Breast epithelium (tissue), 4 donors: ENCODE measurements around the gene COL23A1. TPM values are rescaled to one million over a fixed set of nuclear protein-coding genes. Genes with fewer than 3 reads are reported as not detected.
"Not testable (repeated sequence)": the region's sequence is repeated elsewhere in the genome, so short reads cannot be mapped to it uniquely, and the experiment has no call there.

Experiments used
- DNase-seq, 2 donors: peaks; one replicate each; pipeline ENCODE4 v3.0.0-alpha.2; 2019; ENCODE audit warnings: low spot score in 2 of 2
- H3K27ac ChIP-seq, 2 donors: fragments of 200-600 bp; sonication (generic) in 1 of 2; one replicate each; pipeline ENCODE4 v1.5.1; 2016 to 2019; ENCODE audit warnings: mild to moderate bottlenecking in 1 of 2
- H3K27me3 ChIP-seq, 2 donors: fragments of 200-600 bp; sonication (generic) in 1 of 2; one replicate each; pipeline versions ENCODE4 v1.5.1 to v1.6.0; 2017 to 2019; ENCODE audit warnings: control low read depth in 1 of 2, mild to moderate bottlenecking in 1 of 2
- H3K36me3 ChIP-seq: fragments of 200-600 bp; one replicate; pipeline ENCODE4 v1.5.1; 2019
- H3K4me1 ChIP-seq, 2 donors: fragments of 200-600 bp; sonication (generic); one replicate each; pipeline ENCODE4 v1.5.1; 2016 to 2019; ENCODE audit warnings: control low read depth in 1 of 2
- H3K4me3 ChIP-seq, 3 donors: fragments of 200-600 bp; sonication (generic); 1 replicate in 2 of 3; 2 replicates in 1 of 3; pipeline ENCODE4 v1.5.1; 2016 to 2019; ENCODE audit warnings: mild to moderate bottlenecking in 3 of 3, moderate library complexity in 2 of 3
- H3K9me3 ChIP-seq, 2 donors: fragments of 200-600 bp; sonication (generic) in 1 of 2; one replicate each; pipeline ENCODE4 v1.5.1; 2016 to 2019; ENCODE audit warnings: control low read depth in 1 of 2
- CTCF ChIP-seq, 3 donors: fragments of 450-650 bp; IDR thresholded peaks; one replicate each; pipeline ENCODE4 v1.5.1; 2016 to 2017; ENCODE audit warnings: antibody characterized with exemption in 3 of 3, mild to moderate bottlenecking in 3 of 3, moderate library complexity in 3 of 3
- POLR2A ChIP-seq: fragments of 450-650 bp; IDR thresholded peaks from one replicate; pipeline ENCODE4 v1.6.1; 2016; ENCODE audit warnings: antibody characterized with exemption, mild to moderate bottlenecking, moderate library complexity
- POLR2AphosphoS5 ChIP-seq, 3 donors: sonication (generic); formaldehyde crosslinking; IDR thresholded peaks; one replicate each; pipeline ENCODE4 v1.6.1; 2017; ENCODE audit warnings: antibody characterized with exemption in 3 of 3
- intact Hi-C: fragments of 100-400 bp; cut with DNase I; formaldehyde crosslinking; loops from one replicate; pipeline ENCODE4 v1.15.1; 2023; ENCODE audit warnings: low total_unique reads
- total RNA-seq, 3 donors: library from RNA; depleted of rRNA; stranded (reverse); fragments of >200 nt; gene quantifications; one replicate each; pipeline ENCODE4 v1.1.0, GENCODE V29; 2016

Gene COL23A1
- total RNA-seq, 3 donors from 2014 or later = 0.32 to 3.3 (median 2.6) TPM

GRCh38 chr5:178304761-178305645, 285.2 kb downstream of the COL23A1 start:
- DNase-seq = peak in 1 of 2 donors; percentile 40
- Histone ChIP-seq H3K9me3 (no peaks in the 10 kb centered on the region), H3K36me3 (no peaks in the 10 kb centered on the region), H3K4me3 (no peak overlapping the region), H3K27me3 (no peaks in the 10 kb centered on the region), H3K27ac (no peak overlapping the region), H3K4me1 (no peaks in the 10 kb centered on the region)
- TF ChIP-seq CTCF (IDR thresholded peaks at IDR 0.05) (no peak), POLR2AphosphoS5 (IDR thresholded peaks at IDR 0.05) (no peak), POLR2A (no peak)
- intact Hi-C loops = no loop called here

- H3K4me1 ChIP-seq = no peaks in the 10 kb centered on the region
Measured at GRCh38 chr5:178304016-178304415, 286.2 kb downstream of the COL23A1 start.

GRCh38 chr5:178302321-178302720, 287.9 kb downstream of the COL23A1 start:
- intact Hi-C loops, H3K4me3 ChIP-seq, H3K27me3 ChIP-seq, DNase-seq, H3K36me3 ChIP-seq, H3K9me3 ChIP-seq, H3K27ac ChIP-seq, H3K4me1 ChIP-seq: not testable (repeated sequence)

More at GRCh38 chr5:178304016-178304415, 286.2 kb downstream of the COL23A1 start:
- H3K9me3 ChIP-seq = no peaks in the 10 kb centered on the region
- H3K36me3 ChIP-seq = no peaks in the 10 kb centered on the region
- H3K27ac ChIP-seq = no peak overlapping the region
- no peaks in the 10 kb centered on the region for H3K27me3 ChIP-seq
- H3K4me3 ChIP-seq = no peak overlapping the region
- peak in 1 of 2 donors; percentile 7 for DNase-seq
- intact Hi-C loops = no loop called here
- TF ChIP-seq POLR2AphosphoS5 (IDR thresholded peaks at IDR 0.05) (no peak), POLR2A (no peak), CTCF (IDR thresholded peaks at IDR 0.05) (no peak)

GRCh38 chr5:178301641-178302040, 288.6 kb downstream of the COL23A1 start:
- H3K4me3 ChIP-seq = no peak overlapping the region
- no peaks in the 10 kb centered on the region for H3K27me3 ChIP-seq
- H3K27ac ChIP-seq = no peak overlapping the region
- intact Hi-C loops = no loop called here
- H3K36me3 ChIP-seq = no peaks in the 10 kb centered on the region
- no peaks in the 10 kb centered on the region for H3K9me3 ChIP-seq
- H3K4me1 ChIP-seq = no peaks in the 10 kb centered on the region
- DNase-seq = no peak
- TF ChIP-seq POLR2AphosphoS5 (IDR thresholded peaks at IDR 0.05) (no peak), POLR2A (no peak), CTCF (IDR thresholded peaks at IDR 0.05) (no peak)

GRCh38 chr5:178298283-178298807, 291.8 kb downstream of the COL23A1 start:
- Histone ChIP-seq H3K27me3 (no peaks in the 10 kb centered on the region), H3K4me1 (no peaks in the 10 kb centered on the region), H3K4me3 (no peak overlapping the region), H3K9me3 (no peaks in the 10 kb centered on the region), H3K36me3 (no peaks in the 10 kb centered on the region), H3K27ac (no peak overlapping the region)
- DNase-seq = no peak
- TF ChIP-seq POLR2AphosphoS5 (IDR thresholded peaks at IDR 0.05) (no peak), CTCF (IDR thresholded peaks at IDR 0.05) (no peak), POLR2A (no peak)
- intact Hi-C loops = no loop called here
